Ovary (tissue), 9 donors: ENCODE results near the gene CCL21. TPM values are rescaled to one million over a fixed set of nuclear protein-coding genes. Genes with fewer than 3 reads are reported as not detected.
"Not testable (repeated sequence)": the region's sequence is repeated elsewhere in the genome, so short reads cannot be mapped to it uniquely, and the experiment has no call there.

Source experiments
- DNase-seq, 5 donors: peaks; one replicate each; pipeline ENCODE4 v3.0.0-alpha.2; 2019 to 2020
- H3K27ac ChIP-seq, 2 donors: fragments of 200-600 bp; one replicate each; pipeline versions ENCODE4 v1.5.1 to v1.8.0; 2019 to 2022
- H3K27me3 ChIP-seq: fragments of 200-600 bp; one replicate; pipeline ENCODE4 v1.8.0; 2022
- H3K36me3 ChIP-seq: fragments of 200-600 bp; sonication (generic); one replicate; pipeline ENCODE4 v1.5.1; 2019
- H3K4me1 ChIP-seq: one replicate; pipeline ENCODE4 v1.8.1; 2013; ENCODE audit warnings: mild to moderate bottlenecking, moderate library complexity; ENCODE audit not compliant: insufficient read depth
- H3K4me3 ChIP-seq: fragments of 200-600 bp; sonication (generic); one replicate; pipeline ENCODE4 v1.5.1; 2017
- H3K9me3 ChIP-seq, 2 donors: fragments of 200-600 bp in 1 of 2; sonication (generic) in 1 of 2; one replicate each; pipeline versions ENCODE4 v1.5.1 to v1.8.1; 2013 to 2019; ENCODE audit warnings: mild to moderate bottlenecking in 1 of 2, moderate library complexity in 1 of 2
- EP300 ChIP-seq: sonication (generic); formaldehyde crosslinking; IDR thresholded peaks from one replicate; pipeline ENCODE4 v1.6.1; 2017; ENCODE audit warnings: antibody characterized with exemption
- POLR2A ChIP-seq: fragments of 450-650 bp; IDR thresholded peaks from one replicate; pipeline ENCODE4 v1.6.1; 2017; ENCODE audit warnings: antibody characterized with exemption, mild to moderate bottlenecking, moderate library complexity
- WGBS, 3 donors: extraction: QIAGEN DNeasy Blood & Tissue Kit in 1 of 3; methylation state at CpG; one replicate each; pipeline versions ENCODE4 v1.1.5 to v1.1.7; 2013 to 2017; 5-methylcytosine and 5-hydroxymethylcytosine counted together
- intact Hi-C, 4 donors: fragments of 100-400 bp; cut with DNase I; formaldehyde crosslinking; loops; one replicate each; pipeline versions ENCODE4 v1.11.0 to v1.15.1; 2022 to 2023
- polyA plus RNA-seq, 2 donors: library from polyadenylated mRNA; stranded (reverse); fragments of 200-250 nt in 1 of 2; fragments of 350-450 nt in 1 of 2; fragmentation: Illumina TruSeq in 1 of 2; extraction: RNeasy Lipid Tissue Mini Kit (QIAGEN cat#74804) in 1 of 2; gene quantifications; one replicate each; pipeline ENCODE4 v1.2.3, GENCODE V29; 2013 to 2014
- total RNA-seq, 7 donors: library from RNA; depleted of rRNA in 2 of 7; stranded (reverse); fragments of >200 nt in 2 of 7; fragmentation: NEBNext Ultra II Directional in 3 of 7; extraction: Animal tissue kit (Norgen Biotek cat#: 25700) in 3 of 7; gene quantifications; one replicate each; pipeline versions ENCODE4 v1.1.0 to v1.2.4, GENCODE V29; 2016 to 2023
- TF ChIP-seq, protein P1 (sequence below), 3 donors: fragments of 450-650 bp in 2 of 3; fragments of 200-600 bp in 1 of 3; IDR thresholded peaks; one replicate each; pipeline versions ENCODE4 v1.5.1 to v1.8.0; 2016 to 2022; ENCODE audit warnings: antibody characterized with exemption in 3 of 3, mild to moderate bottlenecking in 1 of 3
- donor health status: DM: no; HTN: no; CAD: no; lungs with moderate emphysema.
- donor health status: DM: no; HTN: no; CAD: no.
- donor health status: Bipolar disorder and iron deficiency.
- donor health status: DM: yes; HTN: yes; CAD: no.
- donor health status: DM: no; HTN: no; CAD: no.
- donor health status: DM: yes; HTN: yes; CAD: no.

Gene CCL21
- total and polyA plus RNA-seq, 9 donors: 1.5 to 83.6 (median 34.2) TPM

DNA sequence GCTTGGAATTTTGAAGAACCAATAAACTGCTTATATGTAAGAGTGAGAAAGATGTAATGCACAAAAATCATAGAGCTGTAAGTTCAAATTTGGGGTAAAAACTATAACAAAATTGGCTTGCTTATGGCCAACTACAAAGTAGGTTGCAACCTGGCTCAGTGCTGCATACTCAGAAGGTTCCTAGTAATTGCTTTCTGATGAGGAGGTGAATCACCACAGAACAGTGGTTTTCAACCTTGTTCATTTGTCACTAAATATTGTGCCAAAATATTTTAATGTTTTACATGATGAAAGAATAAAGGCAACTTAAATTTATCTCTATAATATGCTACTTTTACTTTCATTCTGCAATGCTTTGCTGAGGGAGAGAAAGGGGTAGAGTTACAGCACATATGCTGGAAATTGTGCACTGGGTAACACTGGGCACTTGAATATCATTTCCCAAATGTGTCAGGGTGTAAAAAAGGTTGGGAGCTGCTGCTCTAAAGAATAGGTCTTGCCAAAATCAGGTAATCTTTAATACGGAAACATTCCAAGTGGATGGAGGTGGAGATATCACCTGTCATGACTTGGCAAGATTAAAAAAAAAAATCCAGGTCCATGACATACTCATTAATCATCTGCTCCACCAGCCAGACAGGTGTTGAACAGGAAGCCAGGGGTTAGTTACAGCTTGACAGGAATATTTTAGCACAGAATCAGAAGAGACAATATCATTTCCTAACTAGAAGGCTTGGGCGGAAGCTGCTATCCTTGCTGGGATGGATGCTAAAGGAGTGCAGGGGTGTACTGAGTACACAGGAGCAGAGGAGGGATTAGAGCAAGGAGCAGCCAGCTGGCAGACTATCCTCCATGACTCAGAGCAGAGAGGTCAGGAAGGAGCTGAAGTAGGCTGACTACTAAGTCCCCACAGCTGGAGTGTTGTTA, 34.6 kb upstream of the CCL21 start:
- intact Hi-C loops: no loop called here
- WGBS, 3 donors: 51 to 66% (median 58%) methylated on average over 2 of the region's 2 CpGs

DNA sequence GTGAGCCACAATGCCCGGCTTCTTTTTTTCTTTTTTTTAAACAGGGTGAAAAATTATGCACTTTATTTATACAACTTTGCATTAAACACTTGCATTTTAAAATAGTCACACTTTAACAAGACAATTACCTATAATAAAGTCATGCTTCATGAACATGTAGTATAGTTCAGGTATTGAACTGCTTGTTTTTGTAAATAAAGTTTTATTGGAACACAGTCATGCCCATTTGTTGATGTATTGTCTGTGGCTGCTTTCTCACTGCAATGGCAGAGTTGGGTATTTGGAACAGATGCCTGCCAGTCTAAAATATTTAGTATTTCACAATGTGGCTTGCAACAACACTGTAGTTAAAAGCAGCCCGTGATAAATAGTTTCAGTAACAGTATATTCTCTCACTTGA, 32.8 kb upstream of the CCL21 start:
- Histone ChIP-seq H3K4me1 (no peaks in the 10 kb centered on the region), H3K4me3 (no peak overlapping the region), H3K9me3 (no peaks in the 10 kb centered on the region), H3K27ac (no peak overlapping the region), H3K36me3 (no peaks in the 10 kb centered on the region), H3K27me3 (no peaks in the 10 kb centered on the region)
- DNase-seq: no peak
- WGBS, 3 donors: 88 to 94% (median 92%) methylated on average over 2 of the region's 2 CpGs
- intact Hi-C loops: no loop called here
- no peak for TF ChIP-seq EP300
- TF ChIP-seq POLR2A: no peak
- TF ChIP-seq, protein P1, sequence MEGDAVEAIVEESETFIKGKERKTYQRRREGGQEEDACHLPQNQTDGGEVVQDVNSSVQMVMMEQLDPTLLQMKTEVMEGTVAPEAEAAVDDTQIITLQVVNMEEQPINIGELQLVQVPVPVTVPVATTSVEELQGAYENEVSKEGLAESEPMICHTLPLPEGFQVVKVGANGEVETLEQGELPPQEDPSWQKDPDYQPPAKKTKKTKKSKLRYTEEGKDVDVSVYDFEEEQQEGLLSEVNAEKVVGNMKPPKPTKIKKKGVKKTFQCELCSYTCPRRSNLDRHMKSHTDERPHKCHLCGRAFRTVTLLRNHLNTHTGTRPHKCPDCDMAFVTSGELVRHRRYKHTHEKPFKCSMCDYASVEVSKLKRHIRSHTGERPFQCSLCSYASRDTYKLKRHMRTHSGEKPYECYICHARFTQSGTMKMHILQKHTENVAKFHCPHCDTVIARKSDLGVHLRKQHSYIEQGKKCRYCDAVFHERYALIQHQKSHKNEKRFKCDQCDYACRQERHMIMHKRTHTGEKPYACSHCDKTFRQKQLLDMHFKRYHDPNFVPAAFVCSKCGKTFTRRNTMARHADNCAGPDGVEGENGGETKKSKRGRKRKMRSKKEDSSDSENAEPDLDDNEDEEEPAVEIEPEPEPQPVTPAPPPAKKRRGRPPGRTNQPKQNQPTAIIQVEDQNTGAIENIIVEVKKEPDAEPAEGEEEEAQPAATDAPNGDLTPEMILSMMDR (IDR thresholded peaks at IDR 0.05): no peak

More for the DNA sequence above, 34.6 kb upstream of the CCL21 start:
- DNase-seq: peak in 3 of 5 donors; percentile 22 to 40 (median 34)
- H3K36me3 ChIP-seq: no peaks in the 10 kb centered on the region
- H3K4me1 ChIP-seq: no peaks in the 10 kb centered on the region
- H3K27ac ChIP-seq: no peak overlapping the region
- no peak overlapping the region for H3K4me3 ChIP-seq
- no peaks in the 10 kb centered on the region for H3K27me3 ChIP-seq
- TF ChIP-seq EP300 (no peak), POLR2A (no peak)
- TF ChIP-seq, protein P1 (IDR thresholded peaks at IDR 0.05): no peak
- H3K9me3 ChIP-seq: no peaks in the 10 kb centered on the region

DNA sequence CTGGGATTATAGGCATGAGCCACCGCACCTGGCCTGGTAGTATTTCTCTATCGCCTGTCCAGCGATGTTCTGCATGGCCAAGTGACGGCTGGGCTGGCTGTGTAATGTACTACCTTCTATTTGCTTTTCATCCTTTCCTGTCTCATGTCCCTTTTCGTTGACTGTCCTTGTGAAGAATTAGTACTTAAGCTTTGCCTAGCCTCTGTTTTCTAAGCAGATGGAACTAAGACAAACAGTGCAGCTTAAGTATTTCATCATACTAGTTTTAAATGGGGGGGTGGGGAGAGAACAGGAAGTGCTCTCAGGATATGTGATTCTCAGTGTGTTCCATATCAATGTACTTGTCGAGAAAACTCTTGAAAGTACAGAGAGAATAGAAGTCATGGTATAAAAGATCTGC, 31.7 kb upstream of the CCL21 start:
- Histone ChIP-seq H3K9me3 (no peaks in the 10 kb centered on the region), H3K4me3 (no peak overlapping the region), H3K4me1 (no peaks in the 10 kb centered on the region), H3K36me3 (no peaks in the 10 kb centered on the region), H3K27ac (no peak overlapping the region), H3K27me3 (no peaks in the 10 kb centered on the region)
- TF ChIP-seq, protein P1 (IDR thresholded peaks at IDR 0.05): no peak
- TF ChIP-seq EP300: no peak
- no peak for TF ChIP-seq POLR2A
- DNase-seq: no peak
- 64 to 74% (median 71%) methylated on average over 6 of the region's 6 CpGs for WGBS, 3 donors
- intact Hi-C loops: no loop called here

DNA sequence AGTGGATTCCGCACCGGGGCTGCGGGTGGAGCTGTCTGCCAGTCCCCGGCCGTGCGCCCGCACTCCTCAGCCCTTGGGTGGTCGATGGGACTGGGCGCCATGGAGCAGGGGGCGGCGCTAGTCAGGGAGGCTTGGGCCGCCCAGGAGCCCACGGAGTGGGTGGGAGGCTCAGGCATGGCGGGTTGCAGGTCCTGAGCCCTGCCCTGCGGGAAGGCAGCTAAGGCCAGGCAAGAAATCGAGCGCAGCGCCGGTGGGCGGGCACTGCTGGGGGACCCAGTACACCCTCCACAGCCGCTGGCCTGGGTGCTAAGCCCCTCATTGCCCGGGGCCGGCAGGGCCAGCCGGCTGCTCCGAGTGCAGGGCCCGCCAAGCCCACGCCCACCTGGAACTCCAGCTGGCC, 30.2 kb upstream of the CCL21 start:
- intact Hi-C loops, H3K9me3 ChIP-seq, H3K4me1 ChIP-seq, H3K36me3 ChIP-seq, H3K27ac ChIP-seq, H3K27me3 ChIP-seq, H3K4me3 ChIP-seq, DNase-seq: not testable (repeated sequence)
- WGBS, 3 donors: 95 to 98% (median 97%) methylated on average over 27 of the region's 27 CpGs

DNA sequence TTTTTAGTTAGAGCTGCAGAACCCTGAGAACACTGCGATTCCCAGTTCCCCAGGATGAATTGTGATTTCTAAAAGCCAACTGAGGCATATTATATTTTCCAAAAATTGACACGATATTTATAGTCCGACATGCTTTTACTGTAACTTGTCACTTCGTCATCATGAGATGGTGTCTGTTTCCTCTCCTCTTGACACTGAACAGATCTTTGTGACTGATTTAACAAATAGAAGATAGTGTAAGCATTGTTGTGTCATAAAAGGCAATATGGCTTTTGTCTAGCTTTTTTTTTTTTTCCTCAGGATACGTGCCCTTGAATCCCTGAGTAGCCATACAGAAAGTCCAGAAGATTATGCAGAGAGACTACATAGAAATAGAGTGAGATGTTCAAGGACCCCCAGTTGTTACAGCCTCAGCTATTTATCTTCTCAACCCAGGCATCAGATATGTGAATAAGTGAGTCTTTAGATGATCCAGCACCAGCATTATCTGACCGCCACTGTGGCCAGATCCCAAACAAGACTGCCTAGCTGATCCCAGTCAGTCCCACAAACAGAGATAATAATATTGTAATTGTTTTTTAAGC, 27.8 kb upstream of the CCL21 start:
- Histone ChIP-seq H3K27ac (no peak overlapping the region), H3K27me3 (no peaks in the 10 kb centered on the region), H3K4me1 (no peaks in the 10 kb centered on the region), H3K4me3 (no peak overlapping the region), H3K9me3 (no peaks in the 10 kb centered on the region), H3K36me3 (no peaks in the 10 kb centered on the region)
- 68 to 86% (median 69%) methylated on average over 6 of the region's 6 CpGs for WGBS, 3 donors
- intact Hi-C loops: no loop called here
- no peak for TF ChIP-seq EP300
- TF ChIP-seq, protein P1 (IDR thresholded peaks at IDR 0.05): no peak
- TF ChIP-seq POLR2A: no peak
- no peak for DNase-seq
